ENCODE results near the gene RNF224.
"Not testable (repeated sequence)": the region's sequence is repeated elsewhere in the genome, so short reads cannot be mapped to it uniquely, and the experiment has no call there.

Gene RNF224

GRCh38 chr9:137237759-137238726 is 10.7 kb downstream of the RNF224 start:
- DNase-seq (ENCODE audit: low read depth in 2 of 3, low spot score in 1 of 3), result no peak

GRCh38 chr9:137239541-137240200 is 12.4 kb downstream of the RNF224 start:
- not testable (repeated sequence) for DNase-seq (ENCODE audit: low read depth in 2 of 3, low spot score in 1 of 3)

GRCh38 chr9:137240318-137240840 is 13.1 kb downstream of the RNF224 start:
- peak; percentile 30 to 63 (median 40) for DNase-seq (ENCODE audit: low read depth in 2 of 3, low spot score in 1 of 3)

- DNase-seq (ENCODE audit: low read depth in 2 of 3, low spot score in 1 of 3), result peak; percentile 94 to 99 (median 97)
These were observed 13.7 kb downstream of the RNF224 start, which contains the start of gene TUBB4B for GRCh38 chr9:137240841-137241489. TUBB4B (plus strand) TSS chr9:137241287; CDS start chr9:137241361, 74 bp downstream.

- peak in 2 of 3 donors; percentile 31 to 65 for DNase-seq (ENCODE audit: low read depth in 2 of 3, low spot score in 1 of 3)
These were observed 14.4 kb downstream of the RNF224 start for GRCh38 chr9:137241490-137242268.

- no peak for DNase-seq (ENCODE audit: low read depth in 2 of 3, low spot score in 1 of 3)
These were observed 15.2 kb downstream of the RNF224 start for GRCh38 chr9:137242269-137243203.

- not testable (repeated sequence) for DNase-seq (ENCODE audit: low read depth in 2 of 3, low spot score in 1 of 3)
These were observed 15.9 kb downstream of the RNF224 start for GRCh38 chr9:137243266-137243625.

- no peak for DNase-seq (ENCODE audit: low read depth in 2 of 3, low spot score in 1 of 3)
These were observed 16.6 kb downstream of the RNF224 start for GRCh38 chr9:137243626-137244485.

- no peak for DNase-seq (ENCODE audit: low read depth in 2 of 3, low spot score in 1 of 3)
These were observed 17.5 kb downstream of the RNF224 start for GRCh38 chr9:137244486-137245449.

- DNase-seq (ENCODE audit: low read depth in 2 of 3, low spot score in 1 of 3), result no peak
These were observed 18.4 kb downstream of the RNF224 start for GRCh38 chr9:137245450-137246421.

GRCh38 chr9:137247135-137247915 is 20.0 kb downstream of the RNF224 start:
- no peak for DNase-seq (ENCODE audit: low read depth in 2 of 3, low spot score in 1 of 3)

- DNase-seq (ENCODE audit: low read depth in 2 of 3, low spot score in 1 of 3), result no peak
These were observed 20.5 kb downstream of the RNF224 start for GRCh38 chr9:137247916-137248175.

- no peak for DNase-seq (ENCODE audit: low read depth in 2 of 3, low spot score in 1 of 3)
These were observed 23.3 kb downstream of the RNF224 start for GRCh38 chr9:137250329-137251193.

GRCh38 chr9:137251194-137251461 is 23.8 kb downstream of the RNF224 start, which contains the start of gene STPG3:
STPG3 (plus strand) TSS chr9:137251286; CDS start chr9:137251287, 1 bp downstream.
- DNase-seq (ENCODE audit: low read depth in 2 of 3, low spot score in 1 of 3), result no peak
